Posterior cingulate gyrus (tissue), 11 donors: ENCODE measurements around the gene SPIN2A.
"Not testable (repeated sequence)": the region's sequence is repeated elsewhere in the genome, so short reads cannot be mapped to it uniquely, and the experiment has no call there.

Experiments used
- DNase-seq, 10 donors: peaks; one replicate each; pipeline versions ENCODE4 v3.0.0 to v3.0.0-alpha.2; 2020 to 2021; ENCODE audit warnings: mixed read lengths in 3 of 10
- intact Hi-C: fragments of 100-400 bp; cut with DNase I; formaldehyde crosslinking; loops from one replicate; pipeline ENCODE4 v1.15.1; 2023

The SPIN2A gene

DNA sequence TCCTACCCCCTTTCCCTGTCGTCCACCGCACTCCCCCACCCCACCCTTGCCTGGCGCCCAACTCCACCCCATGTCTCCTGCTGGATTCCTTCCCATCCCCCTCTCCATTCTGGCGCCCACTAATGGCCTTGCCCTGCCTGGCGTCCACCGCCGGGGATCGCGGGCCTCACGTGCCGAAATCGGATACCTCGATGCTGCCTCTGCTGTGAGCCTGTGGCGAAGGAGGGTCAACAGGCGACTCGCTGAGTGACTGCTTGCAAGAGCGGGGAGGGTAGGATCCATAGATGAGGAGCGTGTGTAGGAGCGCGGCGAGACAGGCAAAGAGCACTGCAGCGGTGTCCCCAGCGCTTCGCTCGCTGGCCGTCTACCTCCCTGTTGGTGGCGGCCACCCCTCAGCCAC is at the start of gene SPIN2A:
SPIN2A (minus strand) TSS at position 325 of the 400 bp plus-strand sequence. CDS start 800 bp downstream, outside the sequence.
- peak in 2 of 10 donors; percentile 58 to 75 for DNase-seq
- intact Hi-C loops: not testable (repeated sequence)

DNA sequence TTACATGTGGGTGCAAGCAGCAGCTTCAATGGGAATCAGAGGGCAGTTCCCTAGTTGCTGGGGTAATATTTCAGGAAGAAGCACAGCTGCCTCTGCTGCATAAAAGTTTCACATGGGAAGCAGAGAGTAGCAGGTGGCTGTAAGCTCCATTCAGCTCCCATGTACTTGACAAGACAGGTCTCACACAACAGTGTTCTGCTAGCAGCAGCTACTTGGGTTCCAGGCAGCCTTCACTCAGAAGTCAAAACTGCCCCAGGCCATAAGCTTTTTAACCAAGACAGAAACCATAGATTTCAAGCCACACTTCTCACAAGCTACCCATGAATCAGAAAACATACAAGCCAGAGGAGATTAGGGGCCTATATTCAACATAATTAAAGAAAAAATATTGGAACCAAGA is 41.4 kb upstream of the SPIN2A start:
- intact Hi-C loops: no loop called here
- DNase-seq: no peak

DNA sequence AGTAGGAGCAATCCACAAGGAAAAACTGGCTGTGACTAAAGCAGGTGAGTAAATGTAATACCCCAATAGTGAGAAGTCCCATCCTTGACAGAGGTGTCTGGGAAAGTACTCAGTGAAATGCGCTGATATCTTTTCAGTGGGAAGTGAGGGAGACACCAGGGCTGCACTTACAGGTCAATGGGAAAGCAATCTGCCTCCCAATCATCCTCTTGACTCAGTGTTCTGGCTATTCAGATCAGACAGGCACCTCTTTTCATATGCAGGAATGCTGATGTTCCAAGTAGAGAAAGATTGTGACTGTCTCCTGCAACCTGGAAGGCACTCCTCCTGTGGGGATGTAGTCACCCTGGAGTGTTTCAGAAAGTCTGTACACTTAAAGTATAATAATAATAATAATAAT is 39.9 kb upstream of the SPIN2A start:
- intact Hi-C loops: no loop called here
- no peak for DNase-seq

DNA sequence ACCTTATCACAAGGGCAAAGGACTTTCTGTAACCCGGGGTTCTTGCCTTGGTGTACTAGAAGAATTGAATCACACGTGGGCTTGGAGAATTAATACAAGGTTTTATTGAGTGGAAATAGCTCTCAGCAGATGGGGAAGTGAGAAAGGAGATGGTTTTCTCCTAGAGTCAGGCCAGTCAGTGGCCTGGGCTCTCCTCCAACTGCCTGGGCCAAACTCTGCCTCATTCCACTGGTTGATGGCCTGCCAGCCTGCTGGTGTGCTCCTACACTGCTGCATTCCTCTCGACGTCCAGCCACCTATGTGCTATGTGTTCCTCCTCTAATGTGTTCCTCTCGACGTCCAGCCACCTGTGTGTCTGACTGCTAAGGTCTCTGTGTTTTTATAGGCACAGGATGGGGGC is 35.3 kb upstream of the SPIN2A start:
- intact Hi-C loops: no loop called here
- DNase-seq: peak in 3 of 10 donors; percentile 11 to 47 (median 28)

DNA sequence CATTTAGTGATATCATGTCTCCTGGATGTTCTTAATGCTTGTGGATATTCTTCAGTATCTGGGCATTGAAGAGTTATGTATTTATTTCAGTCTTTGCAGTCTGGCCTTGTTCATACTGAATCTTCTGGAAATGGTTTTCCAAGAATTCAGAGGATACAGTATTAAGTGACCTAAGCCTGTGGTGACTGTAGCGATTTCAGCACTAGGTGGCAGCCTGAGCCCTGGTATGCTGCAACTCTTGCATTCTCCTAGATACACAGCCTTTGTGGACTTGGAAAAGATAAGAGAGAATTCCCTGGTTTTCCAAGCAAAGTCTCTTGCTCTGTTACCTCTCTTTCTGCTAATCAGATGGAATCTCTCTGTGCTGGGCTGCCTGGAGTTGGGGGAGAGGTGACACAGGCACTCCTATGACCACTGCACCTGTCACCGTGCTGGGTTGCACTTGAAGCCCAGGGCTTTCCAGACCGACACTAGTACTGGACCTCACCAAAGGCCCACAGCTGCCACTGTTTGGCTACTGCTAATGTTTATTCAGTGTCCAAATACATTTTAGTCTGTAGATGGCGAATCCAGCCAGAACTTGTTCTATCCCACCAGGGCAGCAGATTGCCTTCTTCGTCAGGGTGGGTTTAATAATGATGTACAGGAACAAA is 19.3 kb upstream of the SPIN2A start:
- peak in 8 of 10 donors; percentile 17 to 86 (median 37) for DNase-seq
- intact Hi-C loops: loop anchor here (2.0 kb wide), 1 partner anchor 298 kb away; no protein-coding TSS in a partner anchor

DNA sequence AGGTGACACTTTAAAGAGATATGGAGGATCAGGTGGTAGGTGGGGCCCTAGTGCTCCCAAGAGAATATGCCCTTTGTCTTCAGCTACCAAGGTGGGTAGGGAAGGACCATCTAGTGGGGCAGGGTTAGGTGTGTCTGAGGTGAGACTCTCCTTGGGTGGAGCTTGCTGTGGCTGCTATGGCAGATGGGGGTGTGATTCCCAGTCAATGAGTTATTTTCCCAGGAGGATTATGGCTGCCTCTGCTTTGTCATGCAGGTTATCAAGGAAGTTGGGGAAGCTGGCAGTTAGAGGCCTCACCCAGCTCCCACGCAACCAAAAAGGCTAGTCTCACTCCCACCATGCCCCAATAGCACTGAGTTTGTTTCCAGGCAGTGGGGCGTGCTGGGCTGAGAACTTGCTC is 18.0 kb upstream of the SPIN2A start:
- peak in 1 of 10 donors; percentile 21 for DNase-seq
- intact Hi-C loops: no loop called here

DNA sequence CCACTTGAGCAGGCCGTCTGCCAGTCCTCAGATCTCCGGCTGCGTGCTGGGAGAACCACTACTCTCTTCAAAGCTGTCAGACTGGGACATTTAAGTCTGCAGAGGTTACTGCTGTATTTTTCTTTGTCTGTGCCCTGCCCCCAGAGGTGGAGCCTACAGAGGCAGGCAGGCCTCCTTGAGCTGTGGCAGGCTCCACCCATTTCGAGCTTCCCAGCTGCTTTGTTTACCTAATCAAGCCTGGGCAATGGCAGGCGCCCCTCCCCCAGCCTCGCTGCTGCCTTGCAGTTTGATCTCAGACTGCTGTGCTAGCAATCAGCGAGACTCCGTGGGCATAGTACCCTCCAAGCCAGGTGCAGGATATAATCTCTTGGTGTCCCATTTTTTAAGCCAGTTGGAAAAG is 15.0 kb upstream of the SPIN2A start:
- peak in 1 of 10 donors; percentile 19 for DNase-seq
- intact Hi-C loops: not testable (repeated sequence)

DNA sequence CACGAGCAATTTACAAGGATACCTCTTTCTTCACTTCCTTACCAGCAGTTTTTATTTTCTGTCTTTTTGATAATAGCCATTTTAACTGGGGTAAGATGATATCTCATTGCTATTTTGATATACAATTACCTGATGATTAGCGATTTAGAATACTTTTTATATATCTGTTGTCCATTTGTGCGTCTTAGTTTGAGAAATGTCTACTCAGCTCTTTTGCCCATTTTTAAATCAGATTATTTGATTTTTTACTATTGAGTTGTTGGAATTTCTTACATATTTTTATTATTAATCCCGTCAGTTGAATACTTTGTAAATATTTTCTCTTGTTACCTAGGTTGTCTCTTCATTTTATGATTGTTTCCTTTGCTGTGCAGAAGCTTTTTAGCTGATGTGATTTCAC is 1.5 kb upstream of the SPIN2A start:
- intact Hi-C loops: no loop called here
- DNase-seq: no peak

DNA sequence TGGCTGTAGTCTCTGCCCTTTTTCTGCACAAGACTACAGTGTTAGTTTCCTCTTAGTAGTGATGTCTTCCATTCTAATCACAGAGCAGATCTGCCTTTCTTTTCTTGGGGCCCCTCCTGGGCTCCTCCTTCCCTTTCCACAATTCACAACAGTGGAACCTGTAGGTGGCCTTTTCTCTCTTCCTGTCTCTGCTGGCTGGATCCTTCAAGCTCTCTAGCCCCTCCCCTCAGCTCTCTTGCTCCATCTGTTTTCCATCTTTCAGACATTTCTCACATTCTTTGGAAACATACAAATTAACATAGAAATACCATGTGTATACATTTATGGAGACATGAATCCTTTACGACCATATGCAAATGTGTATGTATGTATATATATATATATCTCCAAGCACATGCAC is 304 bp upstream of the SPIN2A start:
- intact Hi-C loops: no loop called here
- DNase-seq: no peak

DNA sequence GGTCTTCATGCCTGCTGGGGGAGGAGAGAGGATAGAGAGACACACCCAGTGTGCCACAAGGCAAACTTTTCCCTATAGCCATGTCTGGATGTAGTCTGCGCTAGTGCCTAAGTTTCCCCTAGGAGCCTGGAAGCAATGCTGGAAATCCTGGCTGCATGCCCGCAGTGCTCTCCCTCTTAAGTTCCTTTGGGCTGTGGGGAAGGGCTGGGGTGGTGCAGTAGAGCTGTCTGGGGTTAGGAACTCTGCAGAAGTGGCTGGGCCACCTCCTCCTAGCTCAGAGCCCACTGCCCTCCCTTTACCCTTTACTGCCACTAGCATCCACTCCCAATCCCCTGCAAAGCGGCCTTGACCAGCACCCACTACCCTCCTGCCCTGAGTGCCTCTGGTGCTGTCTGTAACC is 608 bp downstream of the SPIN2A start:
- DNase-seq, intact Hi-C loops: not testable (repeated sequence)

DNA sequence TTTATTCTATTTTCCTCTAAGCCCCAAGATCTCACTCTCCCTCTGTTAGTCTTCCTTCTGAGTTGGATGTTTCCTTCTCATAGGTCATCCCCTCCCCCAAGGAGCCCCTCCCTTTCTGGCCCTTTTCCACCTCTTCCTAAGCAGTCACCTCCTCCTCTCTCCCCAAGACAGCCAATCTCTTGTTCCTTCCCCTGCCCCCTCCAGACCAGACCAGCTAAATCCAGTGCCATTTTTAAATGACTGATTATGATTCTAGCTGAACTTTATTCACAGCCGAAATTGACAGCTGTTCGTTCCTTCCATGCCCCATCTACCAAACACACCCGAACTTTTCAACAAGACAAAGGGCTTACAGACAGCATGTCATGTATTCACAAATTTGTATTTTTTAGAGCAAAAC is 1.9 kb downstream of the SPIN2A start:
- no peak for DNase-seq
- intact Hi-C loops: no loop called here

DNA sequence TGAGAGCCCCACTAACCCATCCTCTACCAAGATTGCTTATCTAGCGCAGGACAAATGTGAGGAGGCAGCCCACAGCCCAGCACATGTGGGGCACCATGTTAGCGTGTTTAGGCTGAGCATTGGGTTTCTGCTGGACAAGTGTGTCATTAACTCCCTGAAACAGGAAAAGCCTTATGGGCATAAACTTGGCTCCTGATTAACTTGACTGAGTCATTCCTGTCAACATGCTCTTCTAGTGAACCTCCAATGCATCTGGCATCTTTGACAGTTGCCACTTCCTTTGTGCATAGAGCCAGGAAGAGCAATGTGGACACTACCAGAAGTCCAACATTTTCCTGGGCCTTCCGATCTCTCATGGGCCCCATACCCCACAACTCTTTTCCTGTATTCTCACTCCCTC is 2.5 kb downstream of the SPIN2A start:
- DNase-seq: no peak
- intact Hi-C loops: no loop called here

DNA sequence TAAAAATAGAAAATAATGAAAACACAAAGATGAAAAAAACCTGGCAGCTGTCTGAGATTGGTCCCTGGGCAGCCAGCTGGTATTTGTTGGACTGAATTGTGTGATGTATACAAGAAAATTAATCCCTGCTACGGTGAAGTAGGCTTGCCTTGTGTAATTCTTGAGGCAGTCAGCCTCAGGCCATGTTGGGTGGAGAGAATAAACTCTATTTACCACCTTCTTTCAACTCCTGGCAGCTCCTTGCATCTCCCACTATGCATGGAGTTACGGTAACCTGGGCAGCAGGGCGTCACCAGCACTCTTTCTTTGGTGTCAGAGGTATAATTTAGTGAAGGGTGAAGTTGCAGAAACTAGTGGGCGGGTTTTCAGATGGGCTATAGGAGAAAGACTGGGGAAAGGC is 3.5 kb downstream of the SPIN2A start:
- intact Hi-C loops: no loop called here
- DNase-seq: no peak

DNA sequence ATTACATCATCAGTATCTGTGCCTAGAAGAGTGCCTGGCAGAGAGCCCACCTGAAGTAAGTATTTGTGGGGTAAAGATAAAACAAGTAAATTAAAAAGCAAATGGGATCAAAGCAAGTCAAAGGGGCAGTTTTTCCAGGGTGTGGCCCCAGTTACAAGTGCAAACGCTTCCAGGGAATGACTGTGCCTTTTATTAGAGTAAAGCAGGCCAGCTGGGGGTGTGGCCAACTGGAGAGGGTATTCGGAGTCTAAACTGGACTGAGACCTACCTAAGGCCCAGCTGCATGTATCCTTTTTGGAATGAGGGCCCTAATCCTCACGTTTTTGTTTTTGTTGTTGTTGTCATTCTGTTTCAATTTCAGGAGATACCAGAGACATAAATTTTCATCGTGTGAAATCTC is 3.9 kb downstream of the SPIN2A start:
- intact Hi-C loops, DNase-seq: not testable (repeated sequence)

DNA sequence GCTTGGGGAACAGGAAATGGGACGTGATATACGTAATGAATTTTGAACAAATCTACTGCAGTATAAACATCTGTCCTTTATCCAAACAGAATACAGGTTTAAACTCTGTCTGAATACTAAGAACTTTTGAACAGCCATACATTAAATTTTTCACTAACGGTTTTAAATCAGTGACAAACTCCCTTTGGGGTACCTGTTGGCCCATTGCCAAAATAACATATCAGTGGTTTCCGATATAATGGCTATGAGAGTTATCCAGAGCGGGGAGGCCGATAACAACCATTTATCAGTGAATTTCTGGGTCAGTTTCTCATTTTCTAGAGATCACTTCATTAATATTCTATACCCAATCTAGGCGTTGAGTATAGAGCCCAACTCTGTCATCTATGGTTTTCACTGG is 5.2 kb downstream of the SPIN2A start:
- no peak for DNase-seq
- intact Hi-C loops: no loop called here

DNA sequence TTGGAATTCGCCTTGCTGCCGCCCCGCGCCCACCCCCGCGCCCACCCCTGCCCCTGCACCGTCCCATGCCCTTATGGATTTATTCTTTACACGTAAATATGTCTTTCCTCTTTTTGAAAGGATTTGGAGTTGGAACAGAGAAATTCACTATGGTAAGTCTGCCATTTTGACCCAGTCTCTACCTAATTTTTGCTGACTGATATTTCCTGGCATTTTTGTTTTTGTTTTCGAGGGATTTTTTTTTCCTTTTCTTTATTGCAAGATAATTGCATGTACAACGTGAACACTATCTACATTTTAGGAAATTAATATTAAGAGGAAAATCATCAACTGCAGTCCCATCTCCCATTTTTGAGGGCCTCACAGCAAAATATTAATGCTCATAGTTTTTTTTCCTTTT is 15.4 kb downstream of the SPIN2A start:
- no peak for DNase-seq
- intact Hi-C loops: no loop called here

DNA sequence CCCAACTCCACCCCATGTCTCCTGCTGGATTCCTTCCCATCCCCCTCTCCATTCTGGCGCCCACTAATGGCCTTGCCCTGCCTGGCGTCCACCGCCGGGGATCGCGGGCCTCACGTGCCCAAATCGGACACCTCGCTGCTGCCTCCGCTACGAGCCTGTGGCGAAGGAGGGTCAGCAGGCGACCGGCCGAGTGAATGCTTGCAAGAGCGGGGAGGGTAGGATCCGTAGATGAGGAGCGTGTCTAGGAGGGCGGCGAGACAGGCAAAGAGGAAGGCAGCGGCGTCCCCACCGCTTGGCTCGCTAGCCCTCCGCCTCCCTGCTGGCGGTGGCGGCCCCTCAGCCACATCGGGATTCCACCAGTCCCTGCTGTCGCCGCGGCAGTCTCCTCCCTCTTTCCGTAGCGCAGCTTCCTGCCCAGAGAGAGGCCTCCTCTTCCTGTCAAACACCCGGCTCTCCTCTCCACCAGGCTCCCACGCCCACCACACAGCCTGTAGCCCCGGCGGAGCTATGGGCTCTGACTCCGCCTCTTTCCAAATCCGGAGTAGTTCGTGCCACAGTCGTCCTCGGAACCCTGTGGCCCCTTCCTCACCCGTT is 15.9 kb downstream of the SPIN2A start, which contains the start of gene SPIN2B:
SPIN2B (minus strand) TSS at position 387 of the 594 bp plus-strand sequence.
- intact Hi-C loops: no loop called here
- DNase-seq: peak; percentile 66 to 96 (median 75)

DNA sequence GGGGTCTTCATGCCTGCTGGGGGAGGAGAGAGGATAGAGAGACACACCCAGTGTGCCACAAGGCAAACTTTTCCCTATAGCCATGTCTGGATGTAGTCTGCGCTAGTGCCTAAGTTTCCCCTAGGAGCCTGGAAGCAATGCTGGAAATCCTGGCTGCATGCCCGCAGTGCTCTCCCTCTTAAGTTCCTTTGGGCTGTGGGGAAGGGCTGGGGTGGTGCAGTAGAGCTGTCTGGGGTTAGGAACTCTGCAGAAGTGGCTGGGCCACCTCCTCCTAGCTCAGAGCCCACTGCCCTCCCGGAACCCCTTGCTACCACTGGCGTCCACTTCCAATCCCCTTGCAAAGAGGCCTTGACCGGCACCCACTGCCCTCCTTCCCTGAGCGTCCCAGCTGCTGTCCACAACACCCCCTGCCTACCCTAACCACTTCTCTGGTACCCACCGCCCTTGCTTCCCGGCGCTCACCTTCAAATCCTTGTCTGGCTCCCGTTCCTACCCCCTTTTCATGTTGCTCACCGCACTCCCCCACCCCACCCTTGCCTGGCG is 16.5 kb downstream of the SPIN2A start:
- DNase-seq: peak in 2 of 10 donors; percentile 73
- intact Hi-C loops: not testable (repeated sequence)

DNA sequence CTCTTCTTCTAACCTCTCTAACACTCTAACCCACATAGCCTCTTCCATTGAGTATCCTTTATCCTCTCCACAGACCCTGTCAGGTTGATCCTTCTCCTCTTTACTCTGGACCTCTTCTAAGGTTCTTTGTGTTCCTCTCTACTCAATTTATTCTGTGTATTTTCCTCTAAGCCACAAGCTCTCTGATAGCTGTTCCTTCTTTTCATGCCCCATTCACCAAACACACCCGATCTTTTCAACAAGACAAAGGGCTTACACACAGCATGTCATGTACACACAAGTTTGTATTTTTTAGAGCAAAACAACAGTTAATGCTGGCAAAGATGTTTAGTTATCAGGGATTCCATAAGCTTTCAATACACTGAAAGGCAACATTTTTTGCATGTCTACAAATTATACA is 17.8 kb downstream of the SPIN2A start:
- DNase-seq: no peak
- intact Hi-C loops: no loop called here

DNA sequence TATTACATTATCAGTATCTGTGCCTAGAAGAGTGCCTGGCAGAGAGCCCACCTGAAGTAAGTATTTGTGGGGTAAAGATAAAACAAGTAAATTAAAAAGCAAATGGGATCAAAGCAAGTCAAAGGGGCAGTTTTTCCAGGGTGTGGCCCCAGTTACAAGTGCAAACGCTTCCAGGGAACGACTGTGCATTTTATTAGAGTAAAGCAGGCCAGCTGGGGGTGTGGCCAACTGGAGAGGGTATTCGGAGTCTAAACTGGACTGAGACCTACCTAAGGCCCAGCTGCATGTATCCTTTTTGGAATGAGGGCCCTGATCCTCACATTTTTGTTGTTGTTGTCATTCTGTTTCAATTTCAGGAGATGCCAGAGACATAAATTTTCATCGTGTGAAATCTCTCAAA is 19.6 kb downstream of the SPIN2A start:
- intact Hi-C loops, DNase-seq: not testable (repeated sequence)

DNA sequence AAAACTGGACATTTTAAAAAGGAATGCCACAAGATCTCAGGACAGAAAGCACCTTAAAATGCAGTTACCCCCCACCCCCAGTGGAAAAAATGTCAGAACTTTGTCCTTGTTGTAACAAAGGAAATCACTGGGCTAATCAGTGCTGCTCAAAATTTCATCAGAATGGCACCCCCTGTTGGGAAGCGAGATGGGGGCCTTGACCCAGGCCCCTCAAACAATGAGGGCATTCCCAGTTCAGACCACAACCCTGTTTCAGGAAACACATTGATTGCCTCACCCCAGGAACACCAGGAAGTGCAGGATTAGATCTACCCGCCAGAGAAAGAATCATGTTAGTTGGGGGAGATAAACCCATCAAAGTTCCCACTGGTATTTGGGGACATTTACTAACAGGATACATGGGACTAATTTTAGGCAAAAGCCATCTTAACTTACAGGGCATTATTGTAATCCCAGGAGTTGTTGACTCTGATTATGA is 32.2 kb downstream of the SPIN2A start:
- intact Hi-C loops: no loop called here
- no peak for DNase-seq

DNA sequence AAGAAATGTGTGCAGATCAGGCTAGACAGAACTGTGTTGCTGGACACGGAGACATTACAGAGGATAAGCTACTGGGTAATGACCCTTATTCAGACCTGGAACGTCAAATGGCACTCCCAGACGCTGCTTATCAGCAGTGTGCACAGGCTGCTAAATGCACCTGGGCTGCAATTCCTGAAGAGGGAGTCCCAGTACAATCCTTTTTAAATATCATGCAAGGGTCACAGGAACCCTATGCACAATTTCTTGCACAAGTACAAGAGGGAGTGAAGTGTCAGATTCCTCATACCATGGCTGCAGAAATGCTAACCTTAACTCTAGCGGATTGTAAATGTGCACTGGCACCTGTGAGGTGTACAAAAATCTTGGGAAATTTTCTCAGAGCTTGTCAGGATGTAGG is 32.8 kb downstream of the SPIN2A start:
- DNase-seq: no peak
- intact Hi-C loops: no loop called here
